Natural killer cell (primary cell): ENCODE data around the gene CDK11B. TPM values are rescaled to one million over a fixed set of nuclear protein-coding genes. Genes with fewer than 3 reads are reported as not detected.

Experiments
- ATAC-seq, 3 donors: fragments of 150-1000 bp in 2 of 3; fragments of 200-7000 bp in 1 of 3; cut with Tn5 transposase; 1 replicate in 1 of 3; 2 replicates in 2 of 3; pipeline ENCODE4 v1.10.0; 2021; ENCODE audit warnings: mild to moderate bottlenecking in 2 of 3, moderate library complexity in 2 of 3
- DNase-seq, 2 donors: peaks; one replicate each; pipeline versions ENCODE4 v3.0.0 to v3.0.0-alpha.2; 2013 to 2021; ENCODE audit warnings: mixed read lengths in 1 of 2
- H3K27ac ChIP-seq: one replicate; pipeline ENCODE4 v1.5.1; 2013; ENCODE audit warnings: mild to moderate bottlenecking, low read length
- H3K27me3 ChIP-seq: one replicate; pipeline ENCODE4 v1.6.1; 2013; ENCODE audit warnings: low read length; ENCODE audit not compliant: control insufficient read depth, insufficient read depth
- H3K36me3 ChIP-seq: one replicate; pipeline ENCODE4 v1.6.1; 2013; ENCODE audit warnings: low read length; ENCODE audit not compliant: control insufficient read depth, insufficient read depth
- H3K4me1 ChIP-seq: one replicate; pipeline ENCODE4 v1.6.1; 2013; ENCODE audit warnings: low read length; ENCODE audit not compliant: control insufficient read depth, insufficient read depth
- H3K4me3 ChIP-seq: one replicate; pipeline ENCODE4 v1.5.1; 2013; ENCODE audit warnings: low read length
- H3K9me3 ChIP-seq: one replicate; pipeline ENCODE4 v1.6.1; 2013; ENCODE audit warnings: low read length; ENCODE audit not compliant: control insufficient read depth, insufficient read depth
- H3K27ac Mint-ChIP-seq, 2 donors: one replicate each; pipeline ENCODE4 v1.8.0; 2022; ENCODE audit warnings: mild to moderate bottlenecking in 2 of 2, mixed read lengths in 2 of 2, moderate library complexity in 1 of 2
- H3K27me3 Mint-ChIP-seq, 2 donors: one replicate each; pipeline ENCODE4 v1.8.0; 2022; ENCODE audit warnings: low read depth in 2 of 2, mixed read lengths in 2 of 2
- H3K36me3 Mint-ChIP-seq: one replicate; pipeline ENCODE4 v1.8.0; 2022; ENCODE audit warnings: mixed read lengths
- H3K4me1 Mint-ChIP-seq, 2 donors: one replicate each; pipeline ENCODE4 v1.8.0; 2022; ENCODE audit warnings: mixed read lengths in 2 of 2
- H3K4me3 Mint-ChIP-seq: one replicate; pipeline ENCODE4 v1.8.0; 2022; ENCODE audit warnings: mild to moderate bottlenecking, moderate library complexity, mixed read lengths
- H3K9me3 Mint-ChIP-seq, 2 donors: one replicate each; pipeline ENCODE4 v1.8.0; 2022; ENCODE audit warnings: mixed read lengths in 2 of 2
- WGBS: methylation state at CpG from one replicate; pipeline ENCODE4 v1.1.7; 2013; ENCODE audit warnings: missing lambda C conversion rate; ENCODE audit not compliant: insufficient coverage; 5-methylcytosine and 5-hydroxymethylcytosine counted together
- intact Hi-C: fragments of 100-400 bp; cut with micrococcal nuclease; formaldehyde crosslinking; loops from one replicate; pipeline ENCODE4 v1.14.2; 2022
- total RNA-seq, 4 donors: library from RNA; stranded (reverse); fragments of 120-200 nt in 1 of 4; gene quantifications; one replicate each; pipeline versions ENCODE4 v1.2.3 to v1.2.4, GENCODE V29; 2013 to 2022
- TF ChIP-seq, protein P1 (sequence below): fragments of 200-600 bp; IDR thresholded peaks from one replicate; pipeline ENCODE4 v1.8.0; 2022; ENCODE audit warnings: antibody characterized with exemption

The CDK11B gene
- total RNA-seq, 3 donors from 2014 or later (not counting 1 experiment from before 2014, with no cell fraction given): 49.6 to 65.9 (median 50.2) TPM

DNA sequence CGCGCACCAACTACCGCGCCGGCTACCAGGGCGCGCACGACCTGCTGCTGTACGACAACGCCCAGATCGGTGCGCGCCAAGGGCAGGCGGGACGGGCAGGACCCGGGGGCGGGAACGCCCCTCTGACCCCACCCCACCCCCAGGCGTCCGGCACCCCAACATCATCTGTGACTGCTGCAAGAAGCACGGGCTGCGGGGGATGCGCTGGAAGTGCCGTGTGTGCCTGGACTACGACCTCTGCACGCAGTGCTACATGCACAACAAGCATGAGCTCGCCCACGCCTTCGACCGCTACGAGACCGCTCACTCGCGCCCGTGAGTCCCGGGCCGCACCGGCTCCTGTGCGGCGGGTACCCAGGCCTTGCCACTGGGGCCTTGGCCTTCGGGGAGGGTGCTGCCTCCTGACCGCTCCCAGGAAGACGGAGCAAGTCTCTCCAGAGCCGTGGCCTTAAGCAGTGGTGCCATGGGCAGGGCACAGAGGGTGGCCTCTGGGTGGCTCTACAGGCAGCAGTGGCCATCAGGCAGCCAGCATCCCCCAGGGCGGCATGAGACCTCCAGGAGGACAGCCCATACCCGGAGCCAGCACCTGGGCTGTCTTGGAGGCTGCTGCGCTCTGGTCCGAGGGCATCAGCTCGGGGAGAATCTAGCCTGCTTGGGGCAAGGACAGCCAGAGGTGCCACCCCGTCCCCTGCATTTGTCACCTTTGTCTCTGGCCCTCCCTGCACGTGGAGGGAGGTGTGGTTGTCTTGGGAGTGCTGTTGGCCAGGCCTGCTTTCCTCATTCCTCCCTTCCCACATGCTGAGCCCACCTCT, 35.0 kb downstream of the CDK11B start:
- ATAC-seq: no peak
- H3K27me3 Mint-ChIP-seq: no peaks in the 10 kb centered on the region
- no peak overlapping the region for H3K4me3 Mint-ChIP-seq
- Histone ChIP-seq H3K4me1 (peaks cover 50% of the 10 kb centered on the region), H3K9me3 (no peaks in the 10 kb centered on the region), H3K27ac (no peak overlapping the region), H3K36me3 (no peaks in the 10 kb centered on the region), H3K27me3 (no peaks in the 10 kb centered on the region), H3K4me3 (no peak overlapping the region)
- DNase-seq: no peak
- H3K4me1 Mint-ChIP-seq: peaks cover 8 to 28% of the 10 kb centered on the region in 2 donors
- intact Hi-C loops: no loop called here
- TF ChIP-seq, protein P1, sequence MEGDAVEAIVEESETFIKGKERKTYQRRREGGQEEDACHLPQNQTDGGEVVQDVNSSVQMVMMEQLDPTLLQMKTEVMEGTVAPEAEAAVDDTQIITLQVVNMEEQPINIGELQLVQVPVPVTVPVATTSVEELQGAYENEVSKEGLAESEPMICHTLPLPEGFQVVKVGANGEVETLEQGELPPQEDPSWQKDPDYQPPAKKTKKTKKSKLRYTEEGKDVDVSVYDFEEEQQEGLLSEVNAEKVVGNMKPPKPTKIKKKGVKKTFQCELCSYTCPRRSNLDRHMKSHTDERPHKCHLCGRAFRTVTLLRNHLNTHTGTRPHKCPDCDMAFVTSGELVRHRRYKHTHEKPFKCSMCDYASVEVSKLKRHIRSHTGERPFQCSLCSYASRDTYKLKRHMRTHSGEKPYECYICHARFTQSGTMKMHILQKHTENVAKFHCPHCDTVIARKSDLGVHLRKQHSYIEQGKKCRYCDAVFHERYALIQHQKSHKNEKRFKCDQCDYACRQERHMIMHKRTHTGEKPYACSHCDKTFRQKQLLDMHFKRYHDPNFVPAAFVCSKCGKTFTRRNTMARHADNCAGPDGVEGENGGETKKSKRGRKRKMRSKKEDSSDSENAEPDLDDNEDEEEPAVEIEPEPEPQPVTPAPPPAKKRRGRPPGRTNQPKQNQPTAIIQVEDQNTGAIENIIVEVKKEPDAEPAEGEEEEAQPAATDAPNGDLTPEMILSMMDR: no peak
- no peaks in the 10 kb centered on the region for H3K9me3 Mint-ChIP-seq
- H3K36me3 Mint-ChIP-seq: no peaks in the 10 kb centered on the region
- H3K27ac Mint-ChIP-seq: no peak overlapping the region
- 93% methylated on average over 50 of the region's 51 CpGs for WGBS

DNA sequence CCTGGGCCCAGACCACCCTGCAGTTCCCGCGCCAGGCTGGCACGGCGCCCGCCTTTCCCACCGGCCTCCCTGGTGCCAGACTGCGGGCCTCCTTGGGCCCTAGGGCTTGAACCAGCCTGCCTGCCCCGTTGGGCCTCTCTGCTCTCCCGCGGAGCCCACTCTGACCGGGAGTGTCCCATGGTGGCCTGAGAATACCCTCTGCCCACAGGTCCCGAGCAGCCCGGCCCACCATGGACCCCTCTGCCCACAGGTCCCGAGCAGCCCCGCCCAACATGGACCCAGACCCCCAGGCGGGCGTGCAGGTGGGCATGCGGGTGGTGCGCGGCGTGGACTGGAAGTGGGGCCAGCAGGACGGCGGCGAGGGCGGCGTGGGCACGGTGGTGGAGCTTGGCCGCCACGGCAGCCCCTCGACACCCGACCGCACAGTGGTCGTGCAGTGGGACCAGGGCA, 35.6 kb downstream of the CDK11B start:
- Histone ChIP-seq H3K36me3 (no peaks in the 10 kb centered on the region), H3K4me3 (no peak overlapping the region), H3K9me3 (no peaks in the 10 kb centered on the region), H3K4me1 (peaks cover 44% of the 10 kb centered on the region), H3K27ac (no peak overlapping the region), H3K27me3 (no peaks in the 10 kb centered on the region)
- TF ChIP-seq, protein P1: no peak
- H3K9me3 Mint-ChIP-seq: no peaks in the 10 kb centered on the region
- H3K4me3 Mint-ChIP-seq: no peak overlapping the region
- WGBS: 96% methylated on average over 33 of the region's 33 CpGs
- no peak for DNase-seq
- no peak overlapping the region for H3K27ac Mint-ChIP-seq
- intact Hi-C loops: no loop called here
- H3K4me1 Mint-ChIP-seq: peaks cover 8 to 28% of the 10 kb centered on the region in 2 donors
- H3K27me3 Mint-ChIP-seq: no peaks in the 10 kb centered on the region
- no peaks in the 10 kb centered on the region for H3K36me3 Mint-ChIP-seq
- ATAC-seq: no peak

DNA sequence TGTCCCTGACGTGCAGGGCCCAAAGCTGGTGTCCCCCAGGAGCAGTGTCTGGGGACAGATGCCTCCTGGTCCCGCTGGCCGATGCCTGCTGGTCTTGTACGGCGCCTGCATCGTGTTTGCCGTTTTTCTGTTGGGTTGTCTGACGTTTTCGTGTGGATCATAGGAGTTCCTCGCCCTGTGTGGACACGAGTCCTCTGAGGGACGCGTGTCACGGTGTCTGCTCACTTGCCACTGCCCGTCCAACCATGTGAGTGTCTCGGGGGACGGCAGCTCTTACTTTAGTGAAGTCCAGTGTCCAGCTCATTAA, 36.1 kb downstream of the CDK11B start:
- ATAC-seq (no peak), DNase-seq (no peak)
- intact Hi-C loops: no loop called here
- Mint-ChIP-seq H3K36me3 (no peaks in the 10 kb centered on the region), H3K27ac (no peak overlapping the region), H3K27me3 (no peaks in the 10 kb centered on the region), H3K4me1 (peaks cover 8 to 25% of the 10 kb centered on the region in 2 donors), H3K9me3 (no peaks in the 10 kb centered on the region), H3K4me3 (no peak overlapping the region)
- H3K9me3 ChIP-seq: no peaks in the 10 kb centered on the region
- H3K4me3 ChIP-seq: no peak overlapping the region
- TF ChIP-seq, protein P1: no peak
- 93% methylated on average over 17 of the region's 17 CpGs for WGBS
- no peaks in the 10 kb centered on the region for H3K36me3 ChIP-seq
- no peaks in the 10 kb centered on the region for H3K27me3 ChIP-seq
- H3K27ac ChIP-seq: no peak overlapping the region
- H3K4me1 ChIP-seq: peaks cover 39% of the 10 kb centered on the region
